Esophagus squamous epithelium (tissue), 4 donors: ENCODE results near the gene DDOST.

Source experiments
- CTCF ChIP-seq, 6 experiments: fragments of 450-650 bp in 4 of 6; fragments of 200-600 bp in 2 of 6; sonication (generic) in 2 of 6; IDR thresholded peaks; one replicate each; pipeline ENCODE4 v1.5.1; 2016 to 2019; ENCODE audit warnings: antibody characterized with exemption in 6 of 6, mild to moderate bottlenecking in 4 of 6, moderate library complexity in 4 of 6
- POLR2A ChIP-seq, 4 donors: fragments of 450-650 bp; IDR thresholded peaks; one replicate each; pipeline ENCODE4 v1.6.1; 2017; ENCODE audit warnings: antibody characterized with exemption in 4 of 4, mild to moderate bottlenecking in 4 of 4, moderate library complexity in 3 of 4

GRCh38 chr1:20668581-20668980, 7.4 kb upstream of the DDOST start:
- no peak for TF ChIP-seq POLR2A (IDR thresholded peaks at IDR 0.05)
- no peak for TF ChIP-seq CTCF (IDR thresholded peaks at IDR 0.05)
